Measurements from ENCODE around the gene STRN. TPM values are rescaled to one million over a fixed set of nuclear protein-coding genes. Genes with fewer than 3 reads are reported as not detected.

The STRN gene
- total and polyA plus RNA-seq, 11 donors: 9.2 to 101 (median 62.7) TPM

DNA sequence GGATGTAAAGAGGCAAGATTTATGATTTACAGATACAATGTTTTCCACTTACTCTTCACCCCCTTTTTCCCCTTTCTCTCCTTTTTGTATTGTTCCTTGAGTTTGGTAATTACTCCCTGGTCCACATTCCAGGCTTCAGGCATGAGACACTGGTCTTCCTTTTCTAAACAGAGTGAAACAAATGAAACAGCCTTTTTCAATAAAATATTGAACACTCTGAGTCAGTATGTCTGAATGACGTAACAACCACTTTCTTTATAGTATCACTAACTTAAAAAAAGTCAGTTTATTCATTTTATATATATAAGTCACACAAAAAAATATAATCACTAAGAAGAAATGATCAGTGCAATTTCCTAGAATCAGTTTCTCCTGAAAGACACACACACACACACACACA, 79.7 kb downstream of the STRN start:
- no peak for ATAC-seq
- 95 to 100% (median 98%) methylated on average over 1 of the region's 1 CpG for WGBS, 4 donors
- intact Hi-C loops (cut with DNase I): loop anchor here in 1 of 10 donors (10.0 kb wide), 1 partner anchor 168 kb away; no protein-coding TSS in a partner anchor
- no peak overlapping the region for H3K27ac ChIP-seq
- peaks cover 0 to 5% (median 0%) of the 10 kb centered on the region in 12 donors for H3K4me1 ChIP-seq
- no peak for TF ChIP-seq CTCF (IDR thresholded peaks at IDR 0.05)
- no peak for TF ChIP-seq POLR2A (IDR thresholded peaks at IDR 0.05)
- no peak for DNase-seq
- no peaks in the 10 kb centered on the region for H3K9me3 ChIP-seq
- H3K36me3 ChIP-seq: peaks cover 0 to 85% (median 68%) of the 10 kb centered on the region in 9 donors
- no peak overlapping the region for H3K4me3 ChIP-seq
- H3K27me3 ChIP-seq: no peaks in the 10 kb centered on the region

DNA sequence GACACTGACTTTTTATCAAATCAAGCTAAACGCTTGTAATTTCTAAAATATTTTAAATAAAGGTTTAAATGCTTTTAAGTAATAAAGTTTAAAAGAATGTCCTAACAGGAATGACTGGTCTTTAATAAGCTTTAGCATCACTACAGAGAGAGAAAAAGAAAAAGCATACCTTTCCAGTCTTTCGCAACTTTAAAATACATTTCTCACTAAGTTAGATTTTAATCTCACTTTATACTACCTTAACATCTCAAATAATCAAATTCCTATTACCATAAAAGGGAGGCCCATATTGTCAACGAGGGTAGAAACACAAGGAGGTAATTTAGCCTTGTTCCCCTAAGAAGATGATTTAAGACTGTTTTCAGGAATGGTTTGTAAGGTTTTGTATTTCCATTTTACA, 80.7 kb downstream of the STRN start:
- intact Hi-C loops (cut with DNase I): loop anchor here in 1 of 10 donors (10.0 kb wide), 1 partner anchor 169 kb away; no protein-coding TSS in a partner anchor
- ATAC-seq (no peak), DNase-seq (no peak)
- H3K9me3 ChIP-seq: no peaks in the 10 kb centered on the region
- H3K4me1 ChIP-seq: peaks cover 0 to 5% (median 0%) of the 10 kb centered on the region in 12 donors
- H3K36me3 ChIP-seq: peaks cover 0 to 85% (median 69%) of the 10 kb centered on the region in 9 donors
- TF ChIP-seq POLR2A (IDR thresholded peaks at IDR 0.05): no peak
- TF ChIP-seq CTCF (IDR thresholded peaks at IDR 0.05): no peak
- no peak overlapping the region for H3K4me3 ChIP-seq
- WGBS, 4 donors: 93 to 95% (median 94%) methylated on average over 3 of the region's 3 CpGs
- H3K27ac ChIP-seq: no peak overlapping the region
- no peaks in the 10 kb centered on the region for H3K27me3 ChIP-seq

DNA sequence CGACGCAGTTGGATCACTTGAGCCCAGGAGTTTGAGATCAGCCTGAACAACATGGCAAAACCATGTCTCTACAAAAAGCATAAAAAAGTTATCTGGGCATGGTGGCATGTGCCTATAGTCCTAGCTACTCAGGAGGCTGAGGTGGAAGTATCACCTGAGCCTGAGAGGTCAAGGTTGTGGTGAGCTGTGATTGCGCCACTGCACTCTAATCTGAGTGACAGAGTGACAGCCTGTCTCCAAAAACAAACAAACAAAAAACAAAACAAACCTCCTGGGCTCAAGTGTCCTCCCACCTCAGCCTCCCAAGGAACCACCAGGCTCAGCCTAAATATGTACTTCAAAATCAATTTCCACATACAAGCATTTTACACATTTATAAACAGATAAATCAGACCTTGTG, 83.8 kb downstream of the STRN start:
- 97 to 98% (median 98%) methylated on average over 3 of the region's 3 CpGs for WGBS, 4 donors
- H3K4me3 ChIP-seq: no peak overlapping the region
- no peak for TF ChIP-seq POLR2A (IDR thresholded peaks at IDR 0.05)
- no peak for TF ChIP-seq CTCF (IDR thresholded peaks at IDR 0.05)
- H3K27ac ChIP-seq: no peak overlapping the region
- no peaks in the 10 kb centered on the region for H3K27me3 ChIP-seq
- H3K4me1 ChIP-seq: no peaks in the 10 kb centered on the region
- no peaks in the 10 kb centered on the region for H3K9me3 ChIP-seq
- intact Hi-C loops (cut with DNase I): loop anchor here in 1 of 10 donors (10.0 kb wide), 1 partner anchor 172 kb away; no protein-coding TSS in a partner anchor
- DNase-seq: no peak
- peaks cover 0 to 95% (median 84%) of the 10 kb centered on the region in 9 donors for H3K36me3 ChIP-seq
- ATAC-seq: no peak

DNA sequence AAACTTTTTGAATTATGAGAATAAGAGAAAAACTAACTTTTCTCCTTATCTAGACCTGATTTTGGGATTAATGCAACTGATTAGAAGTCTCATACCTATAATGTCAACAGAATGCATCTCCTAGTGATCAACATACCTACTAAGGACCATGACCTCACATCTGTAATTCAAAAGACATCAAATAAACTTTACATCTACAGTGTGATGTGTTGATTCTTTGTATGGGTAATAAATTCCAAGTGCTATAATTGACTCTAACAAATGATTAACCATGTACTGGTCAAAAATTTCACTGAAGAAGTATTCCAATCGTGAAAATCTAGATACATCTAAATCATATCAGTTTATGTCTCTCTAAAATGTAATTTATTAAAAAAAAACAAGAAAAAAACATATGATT, 84.5 kb downstream of the STRN start:
- ATAC-seq (no peak), DNase-seq (no peak)
- H3K9me3 ChIP-seq: no peaks in the 10 kb centered on the region
- WGBS, 4 donors: 89 to 95% (median 94%) methylated on average over 1 of the region's 1 CpG
- H3K36me3 ChIP-seq: peaks cover 0 to 100% (median 91%) of the 10 kb centered on the region in 9 donors
- H3K27me3 ChIP-seq: no peaks in the 10 kb centered on the region
- no peaks in the 10 kb centered on the region for H3K4me1 ChIP-seq
- no peak overlapping the region for H3K27ac ChIP-seq
- intact Hi-C loops (cut with DNase I): loop anchor here in 1 of 10 donors (10.0 kb wide), 1 partner anchor 173 kb away; no protein-coding TSS in a partner anchor
- no peak overlapping the region for H3K4me3 ChIP-seq
- TF ChIP-seq POLR2A (IDR thresholded peaks at IDR 0.05) (no peak), CTCF (IDR thresholded peaks at IDR 0.05) (no peak)
